GM21360 (cell line): Measurements from ENCODE around the gene SLC7A8.

Source experiments
- ATAC-seq: cut with Tn5 transposase; IDR thresholded peaks from one replicate; pipeline ENCODE4 v1.9.1; 2021; ENCODE audit warnings: mild to moderate bottlenecking, moderate library complexity; ENCODE audit not compliant: unreplicated experiment

The SLC7A8 gene

DNA sequence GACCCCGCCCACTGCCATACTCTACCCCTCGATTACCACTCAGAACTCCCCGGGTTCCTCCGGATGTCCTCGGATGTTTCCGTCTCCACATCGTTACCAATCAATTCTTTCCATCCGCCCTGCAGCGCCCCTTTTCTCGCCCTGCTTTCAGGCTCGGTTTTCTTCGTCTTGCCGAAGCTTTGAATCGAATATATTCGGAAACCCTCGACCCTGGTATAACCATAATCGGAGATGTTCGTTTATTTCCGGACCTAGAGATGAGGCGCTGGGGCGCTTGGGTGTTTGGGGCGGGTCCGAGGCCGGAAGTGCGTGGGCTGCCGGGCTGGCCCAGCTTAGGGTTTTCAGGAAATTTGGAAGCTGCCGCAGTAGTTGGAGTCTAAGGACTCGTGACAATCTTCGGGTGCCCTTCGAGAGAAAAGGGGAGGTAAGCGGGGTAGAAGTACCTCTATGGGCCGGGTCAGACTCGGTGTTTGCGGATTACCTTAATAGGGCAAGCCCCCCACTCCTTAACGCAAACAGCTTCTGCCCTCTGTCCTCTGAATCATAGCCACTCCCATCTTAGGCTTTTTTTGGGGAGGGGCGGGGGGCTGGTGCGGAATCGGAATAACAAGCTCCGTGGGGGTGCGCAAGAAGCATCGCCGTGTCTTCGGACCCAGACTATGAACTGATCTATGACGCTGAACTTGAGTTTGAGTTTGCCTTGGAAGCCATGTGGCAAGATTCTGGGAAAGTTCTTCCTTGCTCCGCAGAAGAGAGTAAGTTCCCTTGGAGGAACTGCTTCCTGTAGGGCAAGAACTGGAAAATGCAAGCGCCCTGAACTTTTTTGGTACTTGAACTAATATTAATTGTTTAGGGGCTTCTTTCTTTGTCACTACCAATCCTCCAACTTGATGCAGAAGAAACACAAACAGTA, 88.0 kb downstream of the SLC7A8 start, which contains the start of gene C14orf119:
TSS of gene C14orf119 (plus strand) at position 310 of the 913 bp plus-strand sequence. CDS start 2,154 bp downstream, outside the sequence.
- ATAC-seq, result peak; percentile 86

DNA sequence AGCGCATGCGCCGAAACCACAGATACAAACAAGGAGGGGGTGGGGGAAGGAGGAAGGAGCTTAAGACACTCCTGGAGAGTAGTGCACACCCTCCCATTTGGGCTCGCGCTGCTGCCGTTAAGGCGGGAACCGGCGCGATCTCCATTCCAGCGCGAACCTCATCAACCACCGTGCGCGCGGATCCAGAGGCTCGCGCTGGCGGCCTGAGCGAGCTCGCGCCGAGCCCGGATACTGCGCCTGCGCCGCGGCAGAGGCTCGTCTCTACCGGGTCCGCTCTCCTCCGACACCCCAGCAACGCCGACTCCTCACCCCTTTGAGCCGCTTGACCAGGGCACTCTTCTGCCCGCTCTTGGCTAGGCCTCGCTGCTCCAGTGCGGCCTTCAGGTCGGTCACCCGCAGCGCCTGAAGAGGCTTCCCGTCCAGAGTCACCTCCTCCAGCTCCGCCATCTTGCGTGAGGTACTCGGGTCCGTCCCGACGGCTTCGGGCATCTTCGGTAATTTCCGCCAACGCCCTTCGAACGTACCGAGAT, 88.7 kb downstream of the SLC7A8 start, which contains the start of gene ACIN1:
TSS of gene ACIN1 (minus strand) at position 471 of the 530 bp plus-strand sequence. CDS start at position 447, 24 bp downstream.
- ATAC-seq, result peak; percentile 37

DNA sequence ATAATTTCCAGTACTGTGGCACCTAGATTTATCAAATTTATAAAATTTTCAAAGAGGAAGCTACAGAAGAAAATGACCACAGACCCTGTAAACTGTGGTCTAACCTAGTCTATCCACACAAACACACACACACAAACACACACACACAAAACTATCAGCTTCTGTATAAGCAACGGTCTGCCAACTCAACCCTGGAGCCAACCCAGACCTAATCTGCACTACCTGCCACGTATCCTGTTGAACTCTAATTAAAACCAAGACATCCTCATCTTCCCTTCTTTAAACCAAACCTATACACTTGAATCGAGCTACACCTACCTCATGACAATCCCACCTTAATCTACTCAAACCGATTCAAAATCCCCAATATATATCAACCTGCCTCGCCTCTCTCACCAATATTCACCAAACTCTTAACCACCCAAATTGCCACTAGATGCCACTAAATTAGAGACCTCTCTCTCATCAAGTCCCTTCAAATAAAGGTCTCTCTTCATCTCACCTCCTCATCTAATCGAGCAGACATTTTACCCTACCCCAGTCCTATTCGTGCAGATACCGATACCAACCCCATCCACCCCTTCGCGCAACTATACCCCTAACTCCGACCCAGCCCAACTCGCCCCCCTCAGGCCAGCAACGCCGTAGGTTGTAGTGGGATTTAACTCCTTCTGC, 89.3 kb downstream of the SLC7A8 start:
- ATAC-seq, result no peak

DNA sequence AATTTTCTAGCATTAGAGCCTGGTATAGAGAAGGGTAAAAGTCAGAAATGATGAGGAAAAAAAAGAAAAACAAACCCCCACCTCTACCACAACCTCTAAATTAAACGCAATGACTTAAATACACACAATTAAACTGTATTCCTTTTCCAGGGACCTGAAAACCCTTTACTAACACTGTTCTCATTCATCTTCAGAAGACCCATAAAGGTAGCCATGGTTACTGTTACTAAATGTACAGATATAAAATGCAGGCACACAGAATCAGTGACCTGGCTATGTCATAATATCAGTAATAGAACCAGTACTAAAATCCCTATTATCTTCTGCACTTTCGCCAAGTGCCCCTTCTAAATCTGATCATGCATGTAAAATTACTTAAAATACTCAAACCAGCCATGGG, 89.9 kb downstream of the SLC7A8 start:
- no peak for ATAC-seq

DNA sequence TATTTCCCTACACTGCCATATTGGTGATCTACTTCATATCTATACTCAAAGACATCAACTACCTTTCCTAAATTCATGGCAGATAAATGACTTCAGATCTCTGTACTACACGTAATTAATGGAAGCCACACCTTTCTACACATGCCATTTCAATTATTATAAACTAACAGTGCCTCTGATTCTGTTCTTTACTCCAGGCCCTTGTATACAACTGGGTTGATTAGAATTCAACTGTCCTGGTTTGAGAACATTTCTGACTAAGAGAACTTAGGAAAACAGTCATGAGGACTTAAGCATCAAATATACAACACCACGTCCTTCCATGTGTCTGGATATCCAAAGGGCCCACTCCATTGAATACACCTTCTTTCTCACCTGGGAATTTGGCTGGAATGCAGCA, 90.4 kb downstream of the SLC7A8 start:
- no peak for ATAC-seq

DNA sequence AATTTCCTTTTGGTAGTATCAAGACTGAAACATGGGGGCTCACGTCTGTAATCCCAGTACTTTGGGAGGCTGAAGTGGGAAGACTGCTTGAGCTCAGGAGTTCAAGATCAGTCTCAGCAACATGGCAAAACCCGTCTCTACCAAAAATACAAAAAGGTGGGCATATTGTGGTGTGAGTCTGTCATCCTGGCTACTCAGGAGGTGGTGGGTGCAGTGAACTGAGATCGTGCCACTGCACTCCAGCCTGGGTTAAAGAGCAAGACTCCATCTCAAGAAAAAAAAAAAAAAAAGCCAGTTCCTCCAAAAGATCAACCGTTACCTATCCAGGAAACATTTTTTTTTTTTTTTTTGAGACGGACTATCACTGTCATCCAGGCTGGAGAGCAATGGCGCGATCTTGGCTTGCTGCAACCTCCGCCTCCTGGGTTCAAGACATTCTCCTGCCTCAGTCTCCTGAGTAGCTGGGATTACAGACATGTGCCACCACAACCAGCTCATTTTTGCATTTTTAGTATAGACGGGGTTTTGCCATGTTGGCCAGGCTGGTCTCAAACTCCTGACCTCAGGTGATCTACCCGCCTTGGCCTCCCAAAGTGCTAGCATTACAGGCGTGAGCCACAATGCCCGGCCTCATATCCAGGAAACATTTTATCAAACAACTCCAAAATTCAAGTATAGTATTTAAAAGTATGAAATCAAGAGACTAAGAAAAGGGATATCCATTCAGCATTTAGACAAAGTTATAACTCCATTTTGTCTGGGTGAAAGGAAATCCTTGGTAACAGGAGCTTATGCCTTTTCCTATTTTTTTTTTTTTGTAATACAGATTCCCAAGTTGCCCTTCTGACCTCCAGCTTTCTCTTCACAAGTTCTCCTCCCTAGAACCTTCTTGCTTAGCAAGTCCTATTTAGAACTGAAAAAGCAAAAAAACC, 91.9 kb downstream of the SLC7A8 start:
- ATAC-seq, result no peak

DNA sequence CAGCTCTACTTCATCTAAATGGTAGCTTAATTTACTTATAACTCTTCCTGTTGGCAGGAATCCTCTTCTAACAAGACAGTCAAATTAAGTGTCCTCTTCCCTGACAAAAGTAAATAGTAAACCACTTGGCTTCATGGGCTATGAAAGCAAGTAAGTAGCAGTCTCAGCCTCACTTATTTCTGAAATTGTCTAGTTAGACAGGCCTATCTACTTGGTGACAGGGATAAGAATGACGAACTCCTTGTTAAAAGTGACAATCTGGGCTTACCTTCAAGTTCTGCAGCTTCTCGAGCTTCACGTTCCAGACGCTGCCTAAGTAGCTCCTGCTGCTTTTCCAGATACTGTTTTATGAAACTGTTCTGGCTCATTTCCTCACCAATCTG, 93.2 kb downstream of the SLC7A8 start:
- no peak for ATAC-seq

DNA sequence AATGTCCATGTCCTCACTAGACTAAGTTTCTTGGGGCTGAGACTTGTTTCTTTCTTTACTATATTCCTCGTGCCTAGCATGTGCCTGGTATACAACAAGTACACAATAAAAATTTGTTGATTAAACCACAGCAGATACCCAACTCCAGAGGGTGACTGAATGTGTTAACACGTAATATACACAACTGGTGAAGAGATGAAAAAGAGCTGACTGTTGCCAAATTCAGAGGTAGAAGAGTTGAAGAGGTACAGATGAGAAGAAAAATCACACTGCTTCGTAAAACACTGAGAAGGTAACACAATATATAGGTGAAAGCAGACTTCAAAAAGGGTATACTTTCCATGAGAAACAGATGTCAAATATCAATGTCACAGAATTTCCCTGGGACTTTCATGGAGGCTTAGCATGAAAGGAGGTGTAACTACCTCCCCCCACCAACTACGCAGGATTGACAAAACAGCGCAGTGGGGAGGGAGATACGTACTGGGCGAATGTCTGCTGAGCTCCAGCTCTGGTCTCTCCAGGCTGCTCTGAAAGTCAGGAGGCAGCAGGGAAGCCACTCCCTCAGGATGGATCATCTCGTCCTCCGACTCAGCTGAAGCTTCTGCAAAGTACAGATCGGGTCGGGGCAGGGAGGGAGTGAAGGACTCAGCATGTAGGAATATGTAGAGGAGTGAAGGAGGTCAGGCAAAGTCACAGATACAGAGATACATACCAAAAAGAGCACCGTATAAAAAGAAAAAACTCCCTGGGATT, 93.8 kb downstream of the SLC7A8 start:
- no peak for ATAC-seq

DNA sequence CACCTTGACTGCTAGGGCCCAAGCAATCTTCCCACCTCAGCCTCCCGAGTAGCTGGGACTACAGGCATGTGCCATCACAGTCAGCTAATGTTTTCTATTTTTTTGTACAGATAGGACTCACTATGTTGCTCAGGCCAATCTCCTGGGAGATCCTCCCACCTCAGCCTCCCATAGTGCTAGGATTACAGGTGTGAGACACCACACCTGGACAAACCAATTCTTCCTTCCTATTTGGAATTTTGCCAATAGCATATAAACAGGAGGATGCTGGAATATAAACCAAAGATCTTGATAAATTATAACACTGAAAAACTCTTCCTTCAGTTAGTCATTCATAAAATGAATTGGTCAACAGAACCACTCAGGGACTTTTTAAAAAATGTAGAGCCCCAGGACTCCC, 96.9 kb downstream of the SLC7A8 start:
- ATAC-seq, result no peak

DNA sequence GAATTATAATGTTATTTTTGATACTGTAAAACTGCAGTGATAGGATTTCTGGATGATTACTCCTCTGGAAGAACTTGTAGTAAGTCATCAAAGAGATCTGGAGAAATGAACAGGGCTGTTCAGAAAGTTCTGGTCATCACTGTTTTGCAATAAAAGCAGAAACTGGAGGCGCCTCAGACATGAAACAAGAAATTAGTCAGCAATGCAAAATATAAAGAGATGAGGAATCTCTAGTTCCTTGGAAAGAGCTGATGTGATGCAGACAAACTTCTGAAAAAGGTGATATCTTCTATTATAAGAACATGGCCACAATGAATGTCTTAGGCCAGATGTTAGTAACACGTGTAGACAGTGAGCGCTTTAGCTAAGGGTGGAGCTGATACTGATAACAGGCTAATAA, 98.0 kb downstream of the SLC7A8 start:
- no peak for ATAC-seq

DNA sequence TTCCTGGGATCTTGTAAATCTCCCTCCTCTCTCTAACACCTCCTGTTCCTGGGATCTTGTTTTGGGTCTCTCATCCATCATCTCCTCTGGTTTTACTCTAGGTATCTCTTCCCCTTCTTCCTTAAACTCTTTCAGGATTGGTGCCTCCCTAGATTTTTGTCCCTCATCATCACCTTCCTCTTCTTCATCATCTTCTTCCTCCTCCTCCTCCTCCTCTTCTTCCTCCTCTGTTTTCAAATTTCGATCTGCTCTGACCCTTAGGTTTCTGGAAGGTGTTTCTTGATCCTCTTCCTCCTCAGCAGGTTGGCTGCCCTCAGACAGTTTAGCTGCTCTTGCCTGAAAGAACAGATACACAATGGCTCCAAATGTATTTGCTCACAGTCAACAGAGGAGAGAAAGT, 103.0 kb downstream of the SLC7A8 start:
- no peak for ATAC-seq

DNA sequence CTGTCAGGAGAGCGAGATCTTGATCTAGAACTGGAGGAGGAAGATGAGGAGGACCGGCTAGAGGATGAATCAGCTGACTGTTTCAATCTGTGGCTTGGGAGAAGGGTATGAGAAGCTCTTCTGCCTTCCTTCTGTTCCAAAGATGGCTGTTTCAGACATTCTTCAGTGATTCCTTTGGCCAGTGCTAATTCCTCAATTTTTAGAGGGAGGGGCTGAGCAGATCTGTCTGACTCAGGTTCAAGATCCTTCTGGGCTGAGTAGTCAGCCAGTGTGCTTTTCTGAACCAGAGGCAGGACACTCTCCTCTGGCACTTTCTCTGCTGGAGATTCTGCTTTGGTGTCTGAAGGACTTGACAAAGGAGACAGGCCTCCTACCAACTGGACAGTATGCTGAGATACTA, 103.7 kb downstream of the SLC7A8 start:
- ATAC-seq, result no peak

DNA sequence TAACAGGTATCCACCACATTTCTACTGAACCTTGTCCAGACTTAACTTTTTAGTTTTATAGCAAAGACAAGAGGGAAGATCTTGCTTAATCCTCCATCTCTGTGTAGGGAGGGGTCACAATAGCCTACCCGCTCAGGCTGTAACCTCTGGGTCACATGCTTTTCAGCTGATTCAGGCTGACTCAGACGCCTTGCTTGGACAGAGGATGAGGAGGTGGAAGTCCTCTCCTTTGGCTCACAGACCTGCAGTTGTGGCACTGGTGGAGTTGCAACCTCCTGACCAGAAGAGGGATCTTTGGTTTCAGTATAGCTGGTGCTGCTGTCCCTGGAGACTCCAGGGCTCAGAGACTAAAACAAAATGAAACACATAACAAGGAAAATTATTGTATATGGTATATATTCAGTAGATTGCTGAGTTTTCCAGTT, 104.8 kb downstream of the SLC7A8 start:
- no peak for ATAC-seq

DNA sequence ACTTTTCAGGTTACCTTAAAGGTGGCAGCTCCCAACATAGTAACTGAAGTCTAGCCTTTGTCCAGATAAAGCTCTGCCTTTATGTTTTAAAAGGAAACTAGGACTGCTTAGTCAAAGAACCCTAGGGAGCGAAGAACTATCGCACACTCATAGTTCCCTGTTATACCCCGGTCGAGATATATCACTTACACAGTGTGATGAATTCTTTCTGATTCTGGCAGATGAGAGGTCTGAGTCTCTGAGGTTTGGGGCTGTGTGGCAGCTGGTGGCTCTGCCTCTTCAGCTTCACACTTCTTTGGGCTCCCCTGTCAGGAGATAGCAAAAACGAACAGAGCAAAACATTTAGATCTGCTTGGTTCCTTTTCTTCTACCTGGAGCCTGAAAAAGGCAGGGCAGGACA, 105.5 kb downstream of the SLC7A8 start:
- ATAC-seq, result no peak

DNA sequence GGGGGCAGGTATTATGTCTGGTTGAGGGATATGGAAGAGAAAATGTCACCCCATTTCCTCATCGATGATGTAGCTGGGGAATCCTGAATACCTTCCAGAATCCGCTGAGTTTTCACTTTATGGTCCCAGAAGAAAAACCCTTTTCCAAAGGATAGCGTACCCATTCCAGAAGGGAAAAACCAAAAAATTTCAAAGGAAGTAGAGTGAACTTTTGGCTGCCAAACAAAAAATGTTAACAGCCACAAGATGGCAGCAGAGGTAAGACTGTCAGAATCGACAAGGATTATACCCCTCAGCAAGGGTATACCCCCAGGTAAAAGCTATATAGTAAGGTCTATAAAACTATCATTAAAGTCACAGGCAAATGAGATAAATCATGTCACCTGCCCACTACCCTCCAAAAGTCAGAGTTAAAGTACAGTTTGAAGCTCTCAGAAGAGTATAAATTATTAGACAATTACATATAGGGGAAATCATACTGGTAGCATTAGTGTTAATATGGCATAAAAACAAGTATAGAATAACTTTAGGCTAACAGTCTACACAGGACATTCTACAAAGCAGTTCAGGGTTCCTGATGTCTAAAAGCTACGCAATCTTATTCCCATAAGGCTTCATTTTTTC, 106.6 kb downstream of the SLC7A8 start:
- no peak for ATAC-seq
